HG03066 (cell line): Measurements from ENCODE around the gene FNIP2.
"Not testable (repeated sequence)": the region's sequence is repeated elsewhere in the genome, so short reads cannot be mapped to it uniquely, and the experiment has no call there.

ENCODE experiments used
- ATAC-seq: cut with Tn5 transposase; IDR thresholded peaks from one replicate; pipeline ENCODE4 v1.9.1; 2021; ENCODE audit warnings: low read depth; ENCODE audit not compliant: unreplicated experiment

Gene FNIP2

GRCh38 chr4:158787709-158788475 lies 19.1 kb downstream of the FNIP2 start:
- no peak for ATAC-seq

DNA sequence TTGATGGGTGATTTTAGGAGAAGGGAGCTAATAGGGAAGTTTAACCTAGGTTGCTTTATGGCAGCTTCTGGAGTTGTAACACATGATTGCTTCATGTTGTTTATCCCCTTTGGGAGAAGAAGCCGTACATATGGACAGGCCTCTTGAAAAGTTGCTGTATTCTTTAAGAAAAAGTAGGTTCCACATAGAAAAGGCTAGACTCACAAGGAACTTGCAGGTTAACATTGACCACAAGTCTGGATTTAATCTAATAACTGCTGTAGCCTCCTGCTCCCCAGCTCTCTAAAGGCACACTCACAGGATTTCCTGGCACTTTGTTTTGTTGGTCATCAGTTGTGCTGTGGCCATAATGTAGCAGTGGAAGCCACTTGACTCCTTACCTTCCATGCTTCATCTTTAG lies 19.7 kb downstream of the FNIP2 start:
- no peak for ATAC-seq

DNA sequence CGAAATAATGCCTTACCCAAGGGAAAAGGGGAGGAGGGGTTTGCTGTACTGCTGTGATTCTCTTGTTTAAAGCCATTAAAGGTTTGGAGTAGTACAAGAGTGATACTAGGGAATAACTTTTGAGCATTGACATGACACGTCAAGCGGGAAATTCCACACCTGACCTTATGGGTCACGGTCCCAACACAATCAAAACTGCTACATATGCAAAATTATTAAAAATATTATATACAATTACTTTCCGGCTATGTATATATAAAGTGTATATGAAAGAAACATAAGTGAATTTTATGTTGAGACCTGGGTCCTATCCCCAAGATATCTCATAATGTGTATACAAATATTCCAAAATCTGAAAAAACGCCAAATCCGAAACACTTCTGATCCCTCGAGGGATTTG lies 21.0 kb downstream of the FNIP2 start:
- ATAC-seq, result no peak

DNA sequence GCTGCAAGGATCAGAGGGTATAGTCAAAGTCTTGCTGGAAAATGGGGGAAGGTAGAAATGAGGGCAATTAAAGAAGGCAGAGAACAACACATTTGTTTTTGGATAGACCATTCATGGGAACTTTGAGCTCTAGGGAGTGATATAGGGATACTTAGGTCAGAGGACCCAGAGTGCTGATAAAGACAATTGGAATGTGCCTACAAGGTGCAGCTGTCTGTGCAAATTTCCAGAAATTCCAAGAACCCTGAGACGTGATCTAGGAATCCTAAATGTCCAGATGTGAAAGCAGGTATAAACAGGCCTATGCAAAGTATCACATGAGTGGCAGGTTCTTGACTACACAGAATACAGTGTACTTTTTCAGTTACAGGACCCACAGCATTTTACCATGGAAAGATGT lies 24.2 kb downstream of the FNIP2 start:
- no peak for ATAC-seq

- not testable (repeated sequence) for ATAC-seq
Measured at GRCh38 chr4:158793430-158793829, 24.6 kb downstream of the FNIP2 start.

DNA sequence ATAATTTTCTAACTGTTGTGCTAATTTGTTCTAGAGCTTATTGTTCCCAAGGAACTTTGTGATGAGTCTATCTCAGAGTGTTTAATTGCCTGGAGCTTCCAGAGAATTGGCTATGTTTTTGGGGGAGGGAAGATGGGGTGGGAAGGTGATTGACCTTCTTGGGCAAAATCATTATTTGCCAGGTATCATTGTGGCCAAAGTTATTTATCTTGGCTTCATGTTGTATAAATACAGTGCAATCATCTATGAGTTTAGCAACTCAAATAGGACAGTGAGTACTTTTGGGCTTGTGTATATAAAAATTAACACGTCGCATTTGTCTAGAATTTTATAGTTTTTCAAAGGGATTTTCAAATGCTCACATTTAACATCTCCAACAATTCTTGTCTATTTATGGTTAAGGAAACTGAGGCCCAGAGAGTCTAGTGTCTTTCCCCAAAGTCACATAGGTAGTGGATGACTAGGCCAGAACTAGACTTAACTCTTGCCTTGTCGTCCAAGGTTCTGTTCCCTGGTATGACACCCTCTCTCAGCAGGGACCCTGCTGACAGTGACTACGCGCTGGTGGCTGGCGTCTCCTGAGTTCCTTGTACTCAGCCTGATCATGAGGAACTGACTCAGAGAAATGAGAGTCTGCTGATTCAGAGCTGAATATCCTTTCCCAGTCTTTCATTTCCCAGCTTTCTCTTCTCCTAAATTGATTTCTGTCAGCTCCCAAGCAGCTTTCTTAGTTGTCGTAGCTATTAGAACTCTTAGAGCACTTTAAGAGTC lies 27.7 kb downstream of the FNIP2 start:
- no peak for ATAC-seq

GRCh38 chr4:158798062-158798461 lies 29.2 kb downstream of the FNIP2 start:
- ATAC-seq, result no peak

GRCh38 chr4:158799013-158799770 lies 30.4 kb downstream of the FNIP2 start:
- ATAC-seq, result no peak

GRCh38 chr4:158799856-158800255 lies 31.0 kb downstream of the FNIP2 start:
- ATAC-seq, result no peak

GRCh38 chr4:158801066-158801465 lies 32.2 kb downstream of the FNIP2 start:
- ATAC-seq, result no peak

DNA sequence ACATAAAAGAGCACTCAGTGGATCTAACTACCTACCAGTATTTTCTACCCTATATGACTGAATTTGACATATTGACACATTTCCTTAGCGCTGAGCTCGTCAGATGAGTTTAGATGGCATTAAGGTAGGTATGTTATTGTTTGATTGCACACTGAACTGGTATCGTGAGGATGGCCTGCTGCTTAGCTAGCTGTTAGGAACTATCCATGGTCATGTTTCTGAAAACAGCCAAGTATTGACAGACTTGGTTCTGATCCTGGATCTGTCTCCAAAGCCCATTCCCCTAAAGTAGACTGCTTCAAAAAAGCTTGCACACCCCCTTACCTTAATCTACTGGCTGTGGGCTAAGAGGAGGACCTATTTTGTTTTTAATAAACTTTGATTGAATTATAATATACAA lies 32.9 kb downstream of the FNIP2 start:
- no peak for ATAC-seq

- no peak for ATAC-seq
Measured at GRCh38 chr4:158802914-158803313, 34.1 kb downstream of the FNIP2 start.

GRCh38 chr4:158805635-158806471 lies 37.0 kb downstream of the FNIP2 start:
- no peak for ATAC-seq

GRCh38 chr4:158807691-158808090 lies 38.9 kb downstream of the FNIP2 start:
- no peak for ATAC-seq

DNA sequence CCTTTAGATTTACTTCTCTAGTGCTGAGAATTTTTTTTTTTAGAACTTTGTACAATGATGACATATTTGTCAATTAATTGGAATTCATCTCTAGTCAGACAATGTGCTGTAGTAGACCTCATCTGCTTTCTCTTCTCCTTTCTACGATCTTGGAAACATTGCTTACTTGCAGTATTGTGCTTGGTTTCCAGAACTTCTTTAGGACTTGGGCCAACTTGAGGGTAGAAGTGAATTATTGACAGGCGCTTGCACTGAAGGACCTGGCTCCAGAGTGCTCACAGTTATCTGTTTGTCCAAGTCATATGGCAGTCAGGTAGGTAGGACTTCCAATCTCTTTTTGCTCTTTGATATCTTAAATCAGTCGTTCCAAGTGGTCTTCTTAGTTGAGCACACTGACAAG lies 39.6 kb downstream of the FNIP2 start:
- ATAC-seq, result no peak

DNA sequence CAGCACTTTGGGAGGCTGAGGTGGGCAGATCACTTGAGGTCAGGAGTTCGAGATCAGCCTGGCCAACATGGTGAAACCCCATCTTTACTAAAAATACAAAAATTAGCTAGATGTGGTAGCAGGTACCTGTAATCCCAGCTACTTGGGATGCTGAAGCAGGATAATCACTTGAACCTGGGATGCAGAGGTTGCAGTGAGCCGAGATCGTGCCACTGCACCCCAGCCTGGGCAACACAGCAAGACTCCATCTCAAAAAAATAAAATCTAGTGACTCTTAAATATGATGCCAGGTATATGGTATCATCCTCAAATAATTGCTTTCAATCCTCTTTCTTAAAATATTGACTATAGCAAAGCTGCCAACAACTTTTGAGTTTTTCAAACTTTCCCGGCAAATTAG lies 40.4 kb downstream of the FNIP2 start:
- not testable (repeated sequence) for ATAC-seq

GRCh38 chr4:158809611-158810486 lies 41.0 kb downstream of the FNIP2 start:
- ATAC-seq, result peak; percentile 77

- no peak for ATAC-seq
Measured at GRCh38 chr4:158810487-158811215, 41.8 kb downstream of the FNIP2 start.

GRCh38 chr4:158811216-158811540 lies 42.4 kb downstream of the FNIP2 start:
- no peak for ATAC-seq
